PC-9 (cell line): ENCODE measurements around the gene FCN1. TPM values are rescaled to one million over a fixed set of nuclear protein-coding genes. Genes with fewer than 3 reads are reported as not detected.

Experiments
- BruUV-seq: library from RNA; stranded (reverse); fragments of 400-500 nt; replicated peaks from 2 replicates; lab custom pipeline; 2021; lab: Mats Ljungman, UMichigan
- CTCF ChIA-PET: fragments of 300-600 bp; sonication (Branson Sonifier 250); formaldehyde crosslinking; loops from one replicate; lab custom pipeline; 2022; ENCODE audit warnings: antibody characterized with exemption; lab: Charles Lee
- POLR2A ChIA-PET: fragments of 300-600 bp; sonication (Branson Sonifier 250); formaldehyde crosslinking; loops from one replicate; lab custom pipeline; 2022; ENCODE audit warnings: antibody characterized with exemption; ENCODE audit not compliant: unreplicated experiment; lab: Charles Lee
- DNase-seq, 2 experiments: peaks; one replicate each; pipeline versions ENCODE4 v3.0.0 to v3.0.0-alpha.2; 2015 to 2022; ENCODE audit warnings: mixed read lengths in 1 of 2
- H2AFZ ChIP-seq: fragments of 200-600 bp; sonication (generic); 2 replicates; pipeline ENCODE4 v1.8.1; 2017; ENCODE audit warnings: antibody characterized with exemption
- H3F3A ChIP-seq: fragments of 200-600 bp; sonication (generic); 2 replicates; pipeline ENCODE4 v1.8.1; 2017; ENCODE audit warnings: antibody characterized with exemption, mild to moderate bottlenecking, low read depth; ENCODE audit not compliant: insufficient read depth
- H3K27ac ChIP-seq: fragments of 200-600 bp; sonication (generic); 2 replicates; pipeline ENCODE4 v1.6.1; 2016; ENCODE audit warnings: mixed run types
- H3K27me3 ChIP-seq: fragments of 200-600 bp; sonication (generic); 2 replicates; pipeline ENCODE4 v1.6.1; 2016; ENCODE audit warnings: low read depth, mixed run types; ENCODE audit not compliant: insufficient read depth
- H3K36me3 ChIP-seq: fragments of 200-600 bp; sonication (generic); 2 replicates; pipeline ENCODE4 v1.6.1; 2016; ENCODE audit warnings: low read depth, mixed run types
- H3K4me1 ChIP-seq: fragments of 200-600 bp; sonication (generic); replicated peaks from 2 replicates; pipeline ENCODE4 v1.6.1; 2016; ENCODE audit warnings: mixed run types; ENCODE audit not compliant: insufficient read depth
- H3K4me2 ChIP-seq: fragments of 200-600 bp; sonication (generic); 2 replicates; pipeline ENCODE4 v1.6.1; 2017; ENCODE audit warnings: mixed run types
- H3K4me3 ChIP-seq: fragments of 200-600 bp; sonication (generic); 2 replicates; pipeline ENCODE4 v1.6.1; 2016; ENCODE audit warnings: mixed run types
- H3K79me2 ChIP-seq: fragments of 200-600 bp; sonication (generic); 2 replicates; pipeline ENCODE4 v1.6.1; 2017; ENCODE audit warnings: low read depth, mixed run types
- H3K9me2 ChIP-seq: fragments of 200-600 bp; sonication (generic); 2 replicates; pipeline ENCODE4 v1.8.1; 2017; ENCODE audit warnings: mild to moderate bottlenecking; ENCODE audit not compliant: insufficient read depth
- H3K9me3 ChIP-seq: fragments of 200-600 bp; sonication (generic); 2 replicates; pipeline ENCODE4 v1.8.1; 2016; ENCODE audit warnings: low read depth; ENCODE audit not compliant: insufficient read depth
- H4K20me1 ChIP-seq: fragments of 200-600 bp; sonication (generic); 2 replicates; pipeline ENCODE4 v1.8.1; 2017; ENCODE audit not compliant: insufficient read depth
- CTCF ChIP-seq: fragments of 200-600 bp; sonication (generic); conservative IDR thresholded peaks from 2 replicates; pipeline ENCODE4 v1.6.1; 2017; ENCODE audit warnings: mixed run types, antibody characterized with exemption, mild to moderate bottlenecking, moderate library complexity
- EZH2 ChIP-seq: fragments of 200-600 bp; sonication (generic); IDR thresholded peaks from 2 replicates; pipeline ENCODE4 v1.8.0; 2017; ENCODE audit warnings: antibody characterized with exemption, low read depth
- intact Hi-C: fragments of 100-400 bp; cut with micrococcal nuclease; formaldehyde crosslinking; loops from one replicate; pipeline ENCODE4 v1.10.0; 2022; ENCODE audit not compliant: unreplicated experiment
- total RNA-seq: library from RNA; stranded (reverse); gene quantifications from 2 replicates; pipeline ENCODE4 v1.2.3, GENCODE V29; 2021

FCN1 gene
- total RNA-seq, 1 experiment from 2014 or later, result not detected

DNA sequence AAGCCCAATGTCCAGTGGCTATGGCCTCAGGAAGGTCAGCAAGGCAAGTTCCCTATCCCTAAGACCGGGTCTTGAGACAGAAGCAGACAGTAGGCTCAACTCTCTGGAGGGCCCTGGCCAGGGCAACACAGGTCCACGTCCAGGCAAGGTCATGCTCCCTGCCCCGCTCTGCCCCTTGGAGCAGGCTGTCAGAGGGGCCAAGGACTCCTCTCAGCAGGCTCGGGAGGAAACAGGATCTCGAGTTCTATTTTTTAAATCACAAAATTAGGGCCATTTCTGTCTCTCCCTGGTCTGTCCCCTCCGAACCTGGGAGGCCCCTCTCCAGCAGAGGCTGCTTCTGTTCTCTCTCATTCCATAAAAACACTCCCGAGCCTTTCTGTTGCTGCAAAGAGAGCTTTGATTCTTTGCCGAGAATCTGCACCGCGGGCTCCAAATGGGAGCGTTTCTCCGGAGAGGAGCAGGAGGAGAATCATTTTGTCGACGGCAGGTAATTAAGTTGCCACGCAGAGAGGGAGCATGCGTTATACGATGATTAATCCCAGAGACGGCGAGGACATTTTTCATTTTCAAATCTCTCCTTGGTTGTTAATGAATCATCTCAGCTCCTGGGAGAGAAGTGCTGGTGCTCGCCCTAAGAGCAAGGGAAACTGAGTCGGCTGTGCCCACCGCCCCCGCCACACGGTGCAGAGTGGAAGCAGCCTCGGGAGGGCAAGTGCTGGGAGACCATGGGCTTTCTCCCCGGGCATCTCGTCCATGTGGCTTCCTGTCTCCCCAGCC lies 24.5 kb upstream of the FCN1 start:
- peaks cover 6% of the 10 kb centered on the region; the same call in 1 of the 2 replicates for H4K20me1 ChIP-seq
- no peaks in the 10 kb centered on the region for H3K4me1 ChIP-seq
- no peak overlapping the region for H3K27ac ChIP-seq
- no peaks in the 10 kb centered on the region for H3K36me3 ChIP-seq
- DNase-seq, result no peak
- H2AFZ ChIP-seq, result no peak overlapping the region
- H3K9me2 ChIP-seq, result no peaks in the 10 kb centered on the region
- ChIA-PET POLR2A (no interaction called here), CTCF (no interaction called here)
- H3K27me3 ChIP-seq, result peaks cover 98% of the 10 kb centered on the region
- TF ChIP-seq EZH2 (no peak), CTCF (no peak)
- no peak overlapping the region for H3K4me3 ChIP-seq
- no peaks in the 10 kb centered on the region for H3K9me3 ChIP-seq
- no peaks in the 10 kb centered on the region for H3F3A ChIP-seq
- intact Hi-C loops, result no loop called here
- BruUV-seq, result no TSS peak
- no peaks in the 10 kb centered on the region for H3K79me2 ChIP-seq
- no peak overlapping the region for H3K4me2 ChIP-seq

- Histone ChIP-seq H3K9me3 (no peaks in the 10 kb centered on the region), H3F3A (no peaks in the 10 kb centered on the region), H3K27me3 (peaks cover 100% of the 10 kb centered on the region), H3K27ac (no peak overlapping the region), H3K4me3 (no peak overlapping the region), H3K4me1 (no peaks in the 10 kb centered on the region), H3K79me2 (no peaks in the 10 kb centered on the region), H3K36me3 (no peaks in the 10 kb centered on the region), H3K4me2 (no peak overlapping the region), H3K9me2 (no peaks in the 10 kb centered on the region), H4K20me1 (peaks cover 6% of the 10 kb centered on the region; the same call in 1 of the 2 replicates), H2AFZ (no peak overlapping the region)
- ChIA-PET POLR2A (interaction anchor here (0.5 kb wide), 1 partner anchor 1753 kb away, joined by 3 read pairs; no protein-coding TSS in a partner anchor), CTCF (interaction anchor here (0.6 kb wide), 1 partner anchor 1754 kb away, joined by 3 read pairs; no protein-coding TSS in a partner anchor)
- TF ChIP-seq CTCF, result no peak
- TF ChIP-seq EZH2, result no peak
- intact Hi-C loops, result no loop called here
- no TSS peak for BruUV-seq
- DNase-seq, result no peak
Measured at GRCh38 chr9:134940236-134941208, 22.8 kb upstream of the FCN1 start.

DNA sequence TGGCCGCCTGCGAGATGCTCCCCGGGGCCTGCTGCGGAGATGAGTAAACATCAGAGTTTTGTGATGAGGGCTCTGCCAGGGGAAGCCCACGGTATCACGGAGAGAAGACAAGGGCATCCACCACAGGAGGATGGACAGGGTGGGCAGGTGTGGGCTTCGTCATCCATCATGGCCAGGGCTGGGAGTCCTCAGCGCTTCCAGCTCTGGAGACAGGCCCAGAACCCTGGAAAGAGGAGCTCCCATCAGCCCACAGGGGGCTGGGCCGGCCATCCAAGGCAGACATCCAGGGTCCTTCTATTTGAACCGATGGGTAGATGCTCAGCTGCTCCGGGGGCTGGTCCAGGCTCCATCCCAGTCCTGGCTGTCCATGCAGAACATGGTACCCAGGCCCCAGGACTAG lies 22.1 kb upstream of the FCN1 start:
- no peak overlapping the region for H3K27ac ChIP-seq
- no peaks in the 10 kb centered on the region for H3K79me2 ChIP-seq
- no peaks in the 10 kb centered on the region for H3K9me2 ChIP-seq
- peaks cover 6% of the 10 kb centered on the region; the same call in 1 of the 2 replicates for H4K20me1 ChIP-seq
- no peak for TF ChIP-seq EZH2
- TF ChIP-seq CTCF, result no peak
- H3F3A ChIP-seq, result no peaks in the 10 kb centered on the region
- no peak for DNase-seq
- H3K9me3 ChIP-seq, result no peaks in the 10 kb centered on the region
- H3K4me1 ChIP-seq, result no peaks in the 10 kb centered on the region
- H3K4me2 ChIP-seq, result no peak overlapping the region
- no peak overlapping the region for H2AFZ ChIP-seq
- POLR2A ChIA-PET, result interaction anchor here (0.5 kb wide), 1 partner anchor 1753 kb away, joined by 3 read pairs; no protein-coding TSS in a partner anchor
- intact Hi-C loops, result no loop called here
- BruUV-seq, result no TSS peak
- H3K36me3 ChIP-seq, result no peaks in the 10 kb centered on the region
- peaks cover 100% of the 10 kb centered on the region for H3K27me3 ChIP-seq
- no peak overlapping the region for H3K4me3 ChIP-seq
- CTCF ChIA-PET, result interaction anchor here (0.6 kb wide), 1 partner anchor 1753 kb away, joined by 3 read pairs; no protein-coding TSS in a partner anchor
